BLaER1 (cell line): Measurements from ENCODE around the gene NECAB3.
"Not testable (repeated sequence)": the region's sequence is repeated elsewhere in the genome, so short reads cannot be mapped to it uniquely, and the experiment has no call there.

ENCODE experiments used
- H3K27ac ChIP-seq: shearing (Covaris generic); formaldehyde crosslinking; 2 replicates; pipeline ENCODE4 v1.8.1; 2022
- H3K27me3 ChIP-seq: shearing (Covaris generic); formaldehyde crosslinking; 2 replicates; pipeline ENCODE4 v1.8.1; 2022
- H3K36me3 ChIP-seq: shearing (Covaris generic); formaldehyde crosslinking; 2 replicates; pipeline ENCODE4 v1.8.1; 2022
- H3K4me1 ChIP-seq: shearing (Covaris generic); formaldehyde crosslinking; 2 replicates; pipeline ENCODE4 v1.8.1; 2022
- H3K4me2 ChIP-seq: shearing (Covaris generic); formaldehyde crosslinking; 2 replicates; pipeline ENCODE4 v1.8.1; 2022
- H3K4me3 ChIP-seq: shearing (Covaris generic); formaldehyde crosslinking; 2 replicates; pipeline ENCODE4 v1.8.1; 2022
- H3K9ac ChIP-seq: shearing (Covaris generic); formaldehyde crosslinking; 2 replicates; pipeline ENCODE4 v1.8.1; 2022
- H3K9me3 ChIP-seq: shearing (Covaris generic); formaldehyde crosslinking; 2 replicates; pipeline ENCODE4 v1.8.1; 2022
- H4K20me1 ChIP-seq: shearing (Covaris generic); formaldehyde crosslinking; 2 replicates; pipeline ENCODE4 v1.8.1; 2022
- Cebpa-rat ChIP-seq: shearing (Covaris generic); IDR thresholded peaks from 2 replicates; pipeline ENCODE4 v1.8.1; 2022

NECAB3 gene

GRCh38 chr20:33709905-33710541, 35.8 kb upstream of the NECAB3 start:
- no peak for TF ChIP-seq Cebpa-rat
- no peaks in the 10 kb centered on the region for H3K36me3 ChIP-seq
- no peak overlapping the region for H3K27ac ChIP-seq

GRCh38 chr20:33709398-33709797, 35.2 kb upstream of the NECAB3 start:
- Histone ChIP-seq H3K4me2 (no peak overlapping the region), H3K9ac (no peak overlapping the region)

More at GRCh38 chr20:33709905-33710541, 35.8 kb upstream of the NECAB3 start:
- Histone ChIP-seq H3K27me3 (no peaks in the 10 kb centered on the region), H3K4me3 (no peak overlapping the region), H3K9me3 (no peaks in the 10 kb centered on the region), H4K20me1 (no peaks in the 10 kb centered on the region), H3K4me1 (no peaks in the 10 kb centered on the region), H3K9ac (no peak overlapping the region), H3K4me2 (no peak overlapping the region)

GRCh38 chr20:33707668-33708067, 33.4 kb upstream of the NECAB3 start:
- TF ChIP-seq Cebpa-rat, result no peak
- Histone ChIP-seq H3K36me3 (no peaks in the 10 kb centered on the region), H3K4me1 (peaks cover 11% of the 10 kb centered on the region)

More at GRCh38 chr20:33709398-33709797, 35.2 kb upstream of the NECAB3 start:
- Histone ChIP-seq H3K27me3 (no peaks in the 10 kb centered on the region), H4K20me1 (no peaks in the 10 kb centered on the region), H3K4me3 (no peak overlapping the region), H3K4me1 (no peaks in the 10 kb centered on the region), H3K36me3 (no peaks in the 10 kb centered on the region), H3K27ac (no peak overlapping the region), H3K9me3 (no peaks in the 10 kb centered on the region)
- TF ChIP-seq Cebpa-rat, result no peak

DNA sequence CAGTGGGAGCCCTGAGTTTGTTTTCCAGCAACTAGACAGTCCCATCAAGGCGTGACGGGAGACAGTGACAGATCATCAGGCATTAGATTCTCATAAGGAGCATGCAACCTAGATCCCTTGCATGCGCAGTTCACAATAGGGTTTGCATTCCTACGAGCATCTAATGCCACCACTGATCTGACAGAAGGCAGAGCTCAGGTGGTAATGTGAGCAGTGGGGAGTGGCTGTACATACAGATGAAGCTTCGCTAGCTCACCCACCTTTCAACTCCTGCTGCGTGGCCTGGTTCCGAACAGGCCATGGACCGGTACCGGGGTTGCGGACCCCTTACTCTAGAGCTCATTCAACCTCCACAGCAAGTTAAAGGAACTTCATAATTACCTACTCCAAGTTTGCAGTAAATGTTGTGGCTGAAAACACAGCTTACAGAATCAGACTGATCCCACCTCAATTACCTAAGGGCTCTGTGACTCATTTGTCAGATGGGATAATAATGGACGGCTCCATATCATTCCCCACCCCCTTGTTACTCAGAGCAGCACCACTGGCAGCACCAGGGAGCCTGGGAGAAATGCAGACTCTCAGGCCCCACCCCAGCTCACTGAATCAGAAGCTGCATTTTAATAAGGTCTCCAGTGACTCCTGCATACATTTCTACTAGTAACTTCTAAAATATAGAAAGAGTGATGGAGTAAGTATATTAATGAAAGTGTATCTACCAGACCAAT, 30.1 kb upstream of the NECAB3 start:
- H3K9me3 ChIP-seq, result peaks cover 17% of the 10 kb centered on the region
- no peak overlapping the region for H3K4me2 ChIP-seq
- H3K27me3 ChIP-seq, result no peaks in the 10 kb centered on the region
- no peak overlapping the region for H3K9ac ChIP-seq
- H3K4me3 ChIP-seq, result no peak overlapping the region
- H3K4me1 ChIP-seq, result peaks cover 15% of the 10 kb centered on the region
- H4K20me1 ChIP-seq, result no peaks in the 10 kb centered on the region
- H3K27ac ChIP-seq, result no peak overlapping the region
- TF ChIP-seq Cebpa-rat, result no peak
- H3K36me3 ChIP-seq, result no peaks in the 10 kb centered on the region

More at GRCh38 chr20:33707668-33708067, 33.4 kb upstream of the NECAB3 start:
- Histone ChIP-seq H3K4me3 (no peak overlapping the region), H4K20me1 (no peaks in the 10 kb centered on the region), H3K4me2 (no peak overlapping the region), H3K9ac (no peak overlapping the region), H3K9me3 (no peaks in the 10 kb centered on the region), H3K27me3 (no peaks in the 10 kb centered on the region), H3K27ac (no peak overlapping the region)

- H3K9ac ChIP-seq, result no peak overlapping the region
- peak overlapping the region; percentile 55 for H3K4me2 ChIP-seq
- peaks cover 25% of the 10 kb centered on the region for H3K9me3 ChIP-seq
- no peak for TF ChIP-seq Cebpa-rat
- H3K4me3 ChIP-seq, result no peak overlapping the region
- no peaks in the 10 kb centered on the region for H3K27me3 ChIP-seq
- H3K4me1 ChIP-seq, result peaks cover 15% of the 10 kb centered on the region
- no peaks in the 10 kb centered on the region for H3K36me3 ChIP-seq
- no peaks in the 10 kb centered on the region for H4K20me1 ChIP-seq
- no peak overlapping the region for H3K27ac ChIP-seq
Measured at GRCh38 chr20:33703498-33704137, 29.4 kb upstream of the NECAB3 start.

DNA sequence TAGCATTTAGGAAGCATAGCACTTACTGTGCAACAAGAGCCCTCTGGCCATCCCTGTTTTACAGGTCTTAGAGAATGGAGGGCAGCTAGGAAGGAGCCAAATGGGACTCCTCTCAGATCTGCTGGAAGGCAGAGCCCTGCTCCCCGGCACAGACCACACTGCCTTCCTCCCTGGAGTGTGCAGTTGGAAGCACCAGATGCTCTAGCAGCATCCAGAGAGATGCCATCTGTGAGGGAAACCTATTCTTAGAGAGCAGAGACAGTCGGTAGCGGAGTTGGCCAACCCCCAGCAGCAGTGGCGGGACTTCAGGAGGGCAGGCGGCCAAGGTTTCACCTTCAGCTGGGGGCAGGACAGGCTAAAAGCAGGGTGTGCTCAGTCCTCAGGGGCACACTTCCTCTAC, 28.6 kb upstream of the NECAB3 start:
- Histone ChIP-seq H3K4me1 (peaks cover 15% of the 10 kb centered on the region), H3K36me3 (no peaks in the 10 kb centered on the region), H3K27ac (0 out of 2 replicates have a peak overlapping the region, but pooled peaks have one; percentile 46), H3K9me3 (peaks cover 32% of the 10 kb centered on the region), H3K27me3 (no peaks in the 10 kb centered on the region), H3K9ac (no peak overlapping the region), H3K4me2 (peak overlapping the region; percentile 55), H3K4me3 (no peak overlapping the region), H4K20me1 (no peaks in the 10 kb centered on the region)
- TF ChIP-seq Cebpa-rat, result no peak

DNA sequence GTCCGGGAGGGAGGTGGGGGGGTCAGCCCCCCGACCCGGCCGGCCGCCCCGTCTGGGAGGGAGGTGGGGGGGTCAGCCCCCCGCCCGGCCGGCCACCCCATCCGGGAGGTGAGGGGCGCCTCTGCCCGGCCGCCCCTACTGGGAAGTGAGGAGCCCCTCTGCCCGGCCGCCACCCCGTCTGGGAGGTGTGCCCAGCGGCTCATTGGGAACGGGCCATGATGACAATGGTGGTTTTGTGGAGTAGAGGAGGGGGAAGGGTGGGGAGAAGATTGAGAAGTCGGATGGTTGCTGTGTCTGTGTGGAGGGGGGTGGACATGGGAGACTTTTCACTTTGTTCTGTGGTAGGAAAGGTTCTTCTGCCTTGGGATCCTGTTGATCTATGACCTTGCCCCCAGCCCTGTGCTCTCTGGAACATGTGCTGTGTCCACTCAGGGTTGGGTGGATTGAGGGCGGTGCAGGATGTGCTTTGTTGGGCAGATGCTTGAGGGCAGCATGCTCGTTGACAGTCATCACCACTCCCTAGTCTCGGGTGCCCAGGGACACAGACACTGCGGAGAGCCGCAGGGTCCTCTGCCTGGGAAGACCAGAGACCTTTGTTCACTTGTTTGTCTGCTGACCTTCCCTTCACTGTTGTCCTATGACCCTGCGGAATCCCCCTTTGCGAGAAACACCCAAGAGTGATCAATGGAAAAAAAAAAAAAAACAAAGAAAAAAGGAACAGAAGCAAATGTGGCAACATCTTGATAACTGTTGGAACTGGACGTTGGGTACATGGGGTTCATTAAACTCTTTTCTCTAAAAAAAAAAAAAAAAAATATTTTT, 27.6 kb upstream of the NECAB3 start:
- TF ChIP-seq Cebpa-rat, result no peak
- H3K27ac ChIP-seq, result no peak overlapping the region
- H3K4me3 ChIP-seq, result no peak overlapping the region
- no peaks in the 10 kb centered on the region for H3K36me3 ChIP-seq
- no peaks in the 10 kb centered on the region for H3K27me3 ChIP-seq
- H3K9me3 ChIP-seq, result peaks cover 38% of the 10 kb centered on the region
- no peak overlapping the region for H3K4me2 ChIP-seq
- H3K9ac ChIP-seq, result no peak overlapping the region
- H3K4me1 ChIP-seq, result peaks cover 22% of the 10 kb centered on the region
- H4K20me1 ChIP-seq, result no peaks in the 10 kb centered on the region

GRCh38 chr20:33700696-33701441, 26.6 kb upstream of the NECAB3 start:
- H3K4me3 ChIP-seq, H3K9ac ChIP-seq, H3K4me2 ChIP-seq, H3K27ac ChIP-seq, H3K27me3 ChIP-seq, H3K36me3 ChIP-seq, H4K20me1 ChIP-seq: not testable (repeated sequence)
- Histone ChIP-seq H3K4me1 (peaks cover 22% of the 10 kb centered on the region), H3K9me3 (peaks cover 38% of the 10 kb centered on the region)

DNA sequence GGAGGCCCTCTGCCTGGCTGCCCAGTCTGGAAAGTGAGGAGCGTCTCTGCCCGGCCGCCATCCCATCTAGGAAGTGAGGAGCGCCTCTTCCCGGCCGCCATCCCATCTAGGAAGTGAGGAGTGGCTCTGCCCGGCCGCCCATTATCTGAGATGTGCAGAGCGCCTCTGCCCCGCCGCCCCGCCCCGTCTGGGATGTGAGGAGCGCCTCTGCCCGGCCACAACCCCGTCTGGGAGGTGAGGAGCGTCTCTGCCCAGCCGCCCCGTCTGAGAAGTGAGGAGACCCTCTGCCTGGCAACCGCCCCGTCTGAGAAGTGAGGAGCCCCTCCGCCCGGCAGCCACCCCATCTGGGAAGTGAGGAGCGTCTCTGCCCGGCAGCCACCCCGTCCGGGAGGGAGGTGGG, 24.7 kb upstream of the NECAB3 start:
- Histone ChIP-seq H3K9me3 (peaks cover 38% of the 10 kb centered on the region), H3K4me1 (peaks cover 39% of the 10 kb centered on the region)
- not testable (repeated sequence) for H3K9ac ChIP-seq

More for the DNA sequence above, 24.7 kb upstream of the NECAB3 start:
- H4K20me1 ChIP-seq, H3K4me2 ChIP-seq, H3K36me3 ChIP-seq, H3K27me3 ChIP-seq, H3K4me3 ChIP-seq, H3K27ac ChIP-seq: not testable (repeated sequence)
